Transverse colon (tissue), 4 donors: ENCODE data around the gene DARS2. TPM values are rescaled to one million over a fixed set of nuclear protein-coding genes. Genes with fewer than 3 reads are reported as not detected.
A peak's percentile ranks its signal among the peaks of the same experiment; 100 is the strongest.

ENCODE experiments used
- DNase-seq: peaks from one replicate; pipeline ENCODE4 v3.0.0-alpha.2; 2019
- H3K27ac ChIP-seq, 4 donors: fragments of 200-600 bp; sonication (generic); 2 replicates each; pipeline ENCODE4 v1.5.1; 2016 to 2018; ENCODE audit warnings: inconsistent platforms in 4 of 4
- H3K27me3 ChIP-seq: fragments of 200-600 bp; sonication (generic); 2 replicates; pipeline ENCODE4 v1.5.1; 2017; ENCODE audit warnings: inconsistent platforms
- H3K36me3 ChIP-seq, 4 donors: fragments of 200-600 bp; sonication (generic); 2 replicates each; pipeline ENCODE4 v1.5.1; 2017 to 2019; ENCODE audit warnings: inconsistent platforms in 4 of 4
- H3K4me1 ChIP-seq, 4 donors: fragments of 200-600 bp; sonication (generic); 2 replicates each; pipeline ENCODE4 v1.5.1; 2017 to 2020; ENCODE audit warnings: inconsistent platforms in 4 of 4
- H3K4me3 ChIP-seq, 4 donors: fragments of 200-600 bp; sonication (generic); 1 replicate in 1 of 4; 2 replicates in 3 of 4; pipeline versions ENCODE4 v1.5.1 to v1.6.1; 2017 to 2019; ENCODE audit warnings: inconsistent platforms in 4 of 4
- H3K9me3 ChIP-seq, 2 donors: fragments of 200-600 bp; sonication (generic); 2 replicates each; pipeline ENCODE4 v1.5.1; 2017 to 2019; ENCODE audit warnings: inconsistent platforms in 2 of 2
- CTCF ChIP-seq, 5 experiments: fragments of 200-600 bp in 3 of 5; fragments of 450-650 bp in 2 of 5; sonication (generic) in 3 of 5; IDR thresholded peaks; 1 replicate in 2 of 5; 2 replicates in 3 of 5; pipeline ENCODE4 v1.5.1; 2016 to 2017; ENCODE audit warnings: antibody characterized with exemption in 5 of 5, inconsistent platforms in 3 of 5, mild to moderate bottlenecking in 2 of 5, moderate library complexity in 1 of 5
- EP300 ChIP-seq: sonication (generic); formaldehyde crosslinking; IDR thresholded peaks from one replicate; pipeline ENCODE4 v1.6.1; 2017; ENCODE audit warnings: antibody characterized with exemption, low read depth
- POLR2A ChIP-seq: fragments of 450-650 bp; IDR thresholded peaks from one replicate; pipeline ENCODE4 v1.6.1; 2016; ENCODE audit warnings: antibody characterized with exemption, mild to moderate bottlenecking, moderate library complexity
- POLR2AphosphoS5 ChIP-seq, 3 donors: sonication (generic); formaldehyde crosslinking; IDR thresholded peaks; one replicate each; pipeline ENCODE4 v1.6.1; 2016; ENCODE audit warnings: antibody characterized with exemption in 3 of 3
- WGBS, 2 donors: methylation state at CpG; one replicate each; pipeline ENCODE4 v1.1.5; 2018; ENCODE audit warnings: low coverage in 1 of 2; 5-methylcytosine and 5-hydroxymethylcytosine counted together
- in situ Hi-C, 4 donors: fragments of 200-750 bp; cut with MboI; loops; one replicate each; pipeline versions ENCODE4 v1.15.0 to v1.15.1; 2017; ENCODE audit warnings: low sequenced_read_pairs in 3 of 4, low pct_ligation_motif_present in 1 of 4, low pct_unique_long_range_greater_than_20kb in 1 of 4
- intact Hi-C: fragments of 100-400 bp; cut with DNase I; formaldehyde crosslinking; loops from one replicate; pipeline ENCODE4 v1.15.1; 2023; ENCODE audit warnings: low total_unique reads
- total RNA-seq, 4 donors: library from RNA; depleted of rRNA; stranded (reverse); fragments of >200 nt; gene quantifications; one replicate each; pipeline ENCODE4 v1.1.0, GENCODE V29; 2016

Gene DARS2
- total RNA-seq, 4 donors from 2014 or later: 12.0 to 19.7 (median 16.6) TPM

GRCh38 chr1:173818459-173818858 is 6.0 kb upstream of the DARS2 start:
- H3K36me3 ChIP-seq: no peaks in the 10 kb centered on the region
- no peaks in the 10 kb centered on the region for H3K27me3 ChIP-seq
- no peak for DNase-seq
- TF ChIP-seq POLR2AphosphoS5 (IDR thresholded peaks at IDR 0.05) (no peak), CTCF (IDR thresholded peaks at IDR 0.05) (no peak), EP300 (no peak), POLR2A (no peak)
- H3K27ac ChIP-seq: no peak overlapping the region
- no peaks in the 10 kb centered on the region for H3K9me3 ChIP-seq
- in situ Hi-C loops: loop anchor here in 3 of 4 donors (25.0 kb wide), 2 partner anchors 381 to 1081 kb away; no protein-coding TSS in a partner anchor
- H3K4me1 ChIP-seq: peaks cover 4 to 14% (median 5%) of the 10 kb centered on the region in 4 donors
- intact Hi-C loops: no loop called here
- WGBS, 2 donors: 89 to 90% methylated on average over 1 of the region's 1 CpG
- no peak overlapping the region for H3K4me3 ChIP-seq

- Histone ChIP-seq H3K36me3 (no peaks in the 10 kb centered on the region), H3K4me3 (no peak overlapping the region), H3K9me3 (no peaks in the 10 kb centered on the region), H3K27ac (no peak overlapping the region), H3K27me3 (no peaks in the 10 kb centered on the region), H3K4me1 (peaks cover 8 to 32% (median 8%) of the 10 kb centered on the region in 4 donors)
- in situ Hi-C loops: loop anchor here in 3 of 4 donors (10.0 to 25.0 kb wide), 3 partner anchors 384 to 1084 kb away; no protein-coding TSS in a partner anchor
- intact Hi-C loops: loop anchor here (10.0 kb wide), 1 partner anchor 397 kb away; no protein-coding TSS in a partner anchor
- DNase-seq: no peak
- WGBS, 2 donors: 91 to 92% methylated on average over 1 to 4 of the region's 4 CpGs
- no peak for TF ChIP-seq EP300
- no peak for TF ChIP-seq POLR2A
These were observed 2.8 kb upstream of the DARS2 start for GRCh38 chr1:173821680-173822079.

GRCh38 chr1:173823781-173824314 is 625 bp upstream of the DARS2 start:
- in situ Hi-C loops: loop anchor here in 3 of 4 donors (10.0 to 25.0 kb wide), 3 partner anchors 387 to 1087 kb away; no protein-coding TSS in a partner anchor
- no peaks in the 10 kb centered on the region for H3K27me3 ChIP-seq
- peak overlapping the region; percentile 91 to 94 (median 92) for H3K27ac ChIP-seq
- intact Hi-C loops: loop anchor here (10.0 kb wide), 1 partner anchor 399 kb away; no protein-coding TSS in a partner anchor
- no peaks in the 10 kb centered on the region for H3K36me3 ChIP-seq
- TF ChIP-seq EP300: no peak
- TF ChIP-seq CTCF (IDR thresholded peaks at IDR 0.05): no peak
- TF ChIP-seq POLR2A: no peak
- no peak for TF ChIP-seq POLR2AphosphoS5 (IDR thresholded peaks at IDR 0.05)
- no peak for DNase-seq
- peak overlapping the region; percentile 42 to 89 (median 64) for H3K4me3 ChIP-seq
- no peaks in the 10 kb centered on the region for H3K9me3 ChIP-seq
- WGBS, 2 donors: 0% methylated on average over 5 to 18 of the region's 25 CpGs
- peaks cover 8 to 32% (median 8%) of the 10 kb centered on the region in 4 donors for H3K4me1 ChIP-seq

- no peak overlapping the region for H3K4me3 ChIP-seq
- WGBS, 2 donors: 84 to 88% methylated on average over 2 of the region's 2 CpGs
- intact Hi-C loops: loop anchor here (10.0 kb wide), 1 partner anchor 403 kb away; no protein-coding TSS in a partner anchor
- no peak overlapping the region for H3K27ac ChIP-seq
- H3K9me3 ChIP-seq: no peaks in the 10 kb centered on the region
- H3K4me1 ChIP-seq: peaks cover 8 to 27% (median 8%) of the 10 kb centered on the region in 4 donors
- H3K36me3 ChIP-seq: peaks cover 0 to 20% (median 0%) of the 10 kb centered on the region in 4 donors
- no peaks in the 10 kb centered on the region for H3K27me3 ChIP-seq
- no peak for DNase-seq
- in situ Hi-C loops: loop anchor here in 1 of 4 donors (10.0 kb wide), 1 partner anchor 393 kb away; no protein-coding TSS in a partner anchor
- TF ChIP-seq CTCF (IDR thresholded peaks at IDR 0.05) (no peak), POLR2A (no peak), EP300 (no peak), POLR2AphosphoS5 (IDR thresholded peaks at IDR 0.05) (no peak)
These were observed 3.1 kb downstream of the DARS2 start for GRCh38 chr1:173827611-173828010.
